ENCODE data around the gene MRPS17. TPM values are rescaled to one million over a fixed set of nuclear protein-coding genes. Genes with fewer than 3 reads are reported as not detected.

Gene MRPS17
- total RNA-seq, 1 experiment from 2014 or later, result 22.7 TPM

DNA sequence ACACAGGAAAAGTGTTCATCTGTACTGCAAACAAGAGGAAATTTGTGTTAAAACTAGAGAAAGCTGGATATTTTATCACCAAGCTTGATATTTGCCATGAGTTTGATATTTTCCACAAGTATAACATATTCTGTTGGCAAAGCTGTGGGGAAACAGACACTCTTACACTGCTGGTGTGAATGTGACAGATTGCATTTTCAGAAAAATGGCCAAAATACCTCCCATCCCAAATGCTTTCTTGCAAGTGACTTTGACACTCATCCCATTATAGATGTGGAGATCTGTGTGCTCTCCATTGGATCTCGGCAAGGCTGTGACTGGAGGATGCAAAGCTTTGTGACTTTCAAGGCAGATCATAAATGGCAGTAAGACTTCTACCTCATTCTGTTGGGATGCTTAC lies 33.9 kb upstream of the MRPS17 start:
- Mint-ChIP-seq H3K36me3 (ENCODE audit: insufficient read depth, unreplicated experiment) (no peaks in the 10 kb centered on the region), H3K27ac (ENCODE audit: unreplicated experiment) (no peak overlapping the region), H3K4me3 (ENCODE audit: unreplicated experiment) (no peak overlapping the region), H3K9me3 (ENCODE audit: unreplicated experiment) (peaks cover 9% of the 10 kb centered on the region), H3K4me1 (ENCODE audit: low read depth, unreplicated experiment) (peaks cover 3% of the 10 kb centered on the region), H3K27me3 (ENCODE audit: insufficient read depth, unreplicated experiment) (no peaks in the 10 kb centered on the region)
- ChIA-PET POLR2A (no interaction called here), CTCF (no interaction called here)
- Histone ChIP-seq H3K36me3 (ENCODE audit: control insufficient read depth, insufficient read depth, low read length) (no peaks in the 10 kb centered on the region), H3K27me3 (replicated peaks; ENCODE audit: control insufficient read depth, insufficient read depth, low read length) (no peaks in the 10 kb centered on the region), H3K9me3 (no peaks in the 10 kb centered on the region), H3K4me1 (peaks cover under 1% of the 10 kb centered on the region; the same call in 1 of the 2 replicates), H3K4me3 (ENCODE audit: low read depth, low read length) (no peak overlapping the region)
- intact Hi-C loops (cut with micrococcal nuclease; ENCODE audit: unreplicated experiment), result no loop called here
- DNase-seq, result no peak
- TF ChIP-seq CTCF (IDR thresholded peaks at IDR 0.05; ENCODE audit: insufficient read depth in 1 of 2, low read depth in 1 of 2, low read length in 1 of 2, severe bottlenecking in 1 of 2, unreplicated experiment in 1 of 2), result no peak
- no TSS peak for BruUV-seq (replicated peaks)

DNA sequence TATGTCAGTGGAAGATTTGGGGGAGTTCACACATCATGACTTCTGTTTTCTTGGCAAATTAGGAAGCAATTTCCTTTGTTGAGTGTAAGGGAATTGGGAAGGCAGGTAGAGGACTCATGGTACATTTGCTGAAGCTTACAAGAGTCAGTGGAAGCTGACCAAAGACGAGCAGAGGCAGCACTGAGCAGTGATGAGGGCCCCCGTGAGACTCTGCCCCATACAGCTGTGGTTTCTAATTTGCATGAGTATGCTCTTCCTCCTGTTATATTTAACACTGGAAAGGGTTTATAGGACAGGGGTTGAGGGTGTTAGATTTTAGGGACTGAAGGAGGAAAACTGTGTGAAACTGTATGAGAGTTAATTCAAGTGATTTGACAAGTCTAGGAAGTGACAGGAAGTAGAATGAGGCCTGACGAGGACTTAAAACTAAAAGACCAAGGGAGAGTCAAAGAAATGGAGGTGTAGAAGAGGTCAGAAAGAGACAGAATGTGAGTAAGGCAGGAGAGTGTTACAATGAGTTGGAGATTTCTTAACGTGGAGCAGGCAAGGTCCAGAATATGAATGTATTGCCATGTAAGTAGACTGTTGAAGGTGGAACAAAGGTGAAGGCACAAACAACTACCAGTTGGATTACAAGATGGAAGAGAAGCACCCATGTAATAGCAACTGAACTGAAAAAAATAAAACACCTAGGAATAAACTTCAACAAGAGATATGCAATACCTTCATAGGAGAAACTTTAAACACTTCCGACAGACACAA lies 23.5 kb upstream of the MRPS17 start:
- H3K36me3 ChIP-seq (ENCODE audit: control insufficient read depth, insufficient read depth, low read length), result no peaks in the 10 kb centered on the region
- no peaks in the 10 kb centered on the region for H3K9me3 ChIP-seq
- no peak for TF ChIP-seq CTCF (IDR thresholded peaks at IDR 0.05; ENCODE audit: insufficient read depth in 1 of 2, low read depth in 1 of 2, low read length in 1 of 2, severe bottlenecking in 1 of 2, unreplicated experiment in 1 of 2)
- Mint-ChIP-seq H3K4me1 (ENCODE audit: low read depth, unreplicated experiment) (no peaks in the 10 kb centered on the region), H3K27ac (ENCODE audit: unreplicated experiment) (no peak overlapping the region), H3K27me3 (ENCODE audit: insufficient read depth, unreplicated experiment) (no peaks in the 10 kb centered on the region), H3K4me3 (ENCODE audit: unreplicated experiment) (no peak overlapping the region), H3K9me3 (ENCODE audit: unreplicated experiment) (no peaks in the 10 kb centered on the region), H3K36me3 (ENCODE audit: insufficient read depth, unreplicated experiment) (no peaks in the 10 kb centered on the region)
- no peaks in the 10 kb centered on the region for H3K27me3 ChIP-seq (replicated peaks; ENCODE audit: control insufficient read depth, insufficient read depth, low read length)
- no peaks in the 10 kb centered on the region for H3K4me1 ChIP-seq
- intact Hi-C loops (cut with micrococcal nuclease; ENCODE audit: unreplicated experiment), result no loop called here
- no TSS peak for BruUV-seq (replicated peaks)
- DNase-seq, result no peak
- ChIA-PET CTCF (no interaction called here), POLR2A (no interaction called here)
- H3K4me3 ChIP-seq (ENCODE audit: low read depth, low read length), result no peak overlapping the region

GRCh38 chr7:55931421-55932151 lies 20.1 kb upstream of the MRPS17 start:
- intact Hi-C loops (cut with micrococcal nuclease; ENCODE audit: unreplicated experiment), result no loop called here
- no peak overlapping the region for H3K4me3 Mint-ChIP-seq (ENCODE audit: unreplicated experiment)
- no peak for DNase-seq
- no peak overlapping the region for H3K27ac Mint-ChIP-seq (ENCODE audit: unreplicated experiment)
- Histone ChIP-seq H3K36me3 (ENCODE audit: control insufficient read depth, insufficient read depth, low read length) (no peaks in the 10 kb centered on the region), H3K27me3 (replicated peaks; ENCODE audit: control insufficient read depth, insufficient read depth, low read length) (no peaks in the 10 kb centered on the region), H3K4me3 (ENCODE audit: low read depth, low read length) (no peak overlapping the region), H3K4me1 (no peaks in the 10 kb centered on the region), H3K9me3 (no peaks in the 10 kb centered on the region)
- H3K36me3 Mint-ChIP-seq (ENCODE audit: insufficient read depth, unreplicated experiment), result no peaks in the 10 kb centered on the region
- POLR2A ChIA-PET, result no interaction called here
- CTCF ChIA-PET, result no interaction called here
- no peaks in the 10 kb centered on the region for H3K9me3 Mint-ChIP-seq (ENCODE audit: unreplicated experiment)
- no peaks in the 10 kb centered on the region for H3K27me3 Mint-ChIP-seq (ENCODE audit: insufficient read depth, unreplicated experiment)
- BruUV-seq (replicated peaks), result no TSS peak
- no peaks in the 10 kb centered on the region for H3K4me1 Mint-ChIP-seq (ENCODE audit: low read depth, unreplicated experiment)
- no peak for TF ChIP-seq CTCF (IDR thresholded peaks at IDR 0.05; ENCODE audit: insufficient read depth in 1 of 2, low read depth in 1 of 2, low read length in 1 of 2, severe bottlenecking in 1 of 2, unreplicated experiment in 1 of 2)

All from Caco-2 (cell line).